T-helper 9 cell (primary cell): ENCODE data around the gene ITGA11.

Experiments used
- DNase-seq: peaks from one replicate; pipeline ENCODE4 v3.0.0-alpha.2; 2020

Gene ITGA11

GRCh38 chr15:68309024-68309423, 122.9 kb downstream of the ITGA11 start:
- DNase-seq = no peak

DNA sequence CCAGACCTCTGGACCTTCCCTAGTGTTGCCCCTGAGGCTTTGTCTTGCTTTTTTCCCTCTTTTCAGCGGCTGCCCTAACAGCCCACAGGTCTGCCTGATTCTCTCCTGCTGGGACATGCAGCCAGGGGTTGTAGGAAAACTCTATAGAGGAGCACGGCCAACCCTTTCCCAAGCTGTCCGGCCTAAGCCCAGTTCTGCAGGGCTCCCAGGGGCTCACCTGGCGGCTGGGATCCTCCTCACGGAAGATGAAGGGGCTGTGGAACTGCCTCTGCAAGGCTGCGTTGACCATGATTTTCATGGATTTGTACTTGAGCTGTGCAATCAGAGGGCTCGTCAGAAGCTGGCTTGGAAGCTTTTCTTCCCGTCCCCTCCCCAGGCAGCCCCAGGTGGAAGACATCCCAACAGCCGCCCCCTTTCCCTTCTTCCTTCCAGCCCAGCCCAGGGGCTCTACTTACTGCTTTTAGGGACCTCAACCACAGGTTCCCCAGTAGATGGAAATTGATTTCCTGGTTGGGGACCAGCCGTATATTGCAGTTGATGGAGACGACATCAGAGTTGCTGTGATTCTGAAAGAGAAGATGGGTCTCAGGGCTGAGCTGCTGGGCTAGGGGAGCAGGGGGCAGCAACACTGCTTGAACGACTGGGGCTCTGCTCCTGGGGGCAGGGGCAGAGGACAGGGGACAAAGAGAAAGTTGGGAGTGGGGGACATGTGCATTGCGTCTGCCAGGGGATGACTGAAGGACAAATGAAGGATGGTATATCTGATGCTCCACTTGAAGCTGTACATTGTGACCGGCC, 124.6 kb downstream of the ITGA11 start:
- no peak for DNase-seq

DNA sequence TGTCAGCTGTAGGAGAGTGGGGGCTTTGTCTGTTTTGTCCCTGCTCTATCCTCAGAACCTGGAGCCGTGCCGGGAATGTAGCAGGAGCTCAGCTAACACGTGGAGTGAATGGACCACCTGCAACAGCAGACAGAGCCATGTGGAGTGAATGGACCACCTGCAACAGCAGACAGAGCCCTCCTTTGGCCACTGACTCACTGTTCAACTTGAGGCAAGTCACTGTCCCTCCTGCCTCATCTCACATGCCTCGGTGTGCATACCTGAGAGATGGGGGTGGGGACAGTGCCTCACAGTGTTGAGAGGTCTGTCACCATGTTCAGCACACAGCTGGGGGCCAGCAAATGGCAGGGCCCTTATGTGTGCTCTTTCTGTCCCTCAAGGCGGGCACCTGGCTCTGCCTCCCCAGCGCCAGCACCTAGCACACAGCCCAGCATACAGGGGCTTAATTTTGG, 126.5 kb downstream of the ITGA11 start:
- no peak for DNase-seq

GRCh38 chr15:68304589-68305337, 127.2 kb downstream of the ITGA11 start:
- no peak for DNase-seq

- DNase-seq = no peak
Observed at GRCh38 chr15:68303560-68304436, 128.2 kb downstream of the ITGA11 start.

GRCh38 chr15:68303134-68303533, 128.8 kb downstream of the ITGA11 start:
- no peak for DNase-seq

- DNase-seq = no peak
Observed at GRCh38 chr15:68302729-68303128, 129.2 kb downstream of the ITGA11 start.

DNA sequence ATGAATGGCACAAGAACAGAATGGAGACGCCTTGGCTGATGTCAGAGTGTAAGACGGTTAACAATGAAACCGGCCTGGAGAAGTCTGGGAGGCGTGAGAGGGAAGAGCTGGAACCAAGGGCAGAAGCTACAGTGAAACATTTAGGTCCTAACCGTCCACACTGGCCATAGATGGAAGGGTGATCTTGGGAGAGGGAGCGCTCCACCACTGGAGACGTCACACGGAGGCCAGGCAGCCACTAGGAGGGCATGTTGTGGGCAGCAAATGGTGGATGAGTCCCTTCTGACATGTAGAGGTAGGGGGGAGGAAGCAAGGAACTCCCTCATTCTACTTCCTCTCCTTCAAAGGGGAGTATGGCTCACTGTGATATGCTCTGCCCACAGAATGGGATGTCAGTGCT, 130.7 kb downstream of the ITGA11 start:
- no peak for DNase-seq

- DNase-seq = no peak
Observed at GRCh38 chr15:68300115-68300940, 131.6 kb downstream of the ITGA11 start.

GRCh38 chr15:68299436-68299835, 132.5 kb downstream of the ITGA11 start:
- DNase-seq = no peak

DNA sequence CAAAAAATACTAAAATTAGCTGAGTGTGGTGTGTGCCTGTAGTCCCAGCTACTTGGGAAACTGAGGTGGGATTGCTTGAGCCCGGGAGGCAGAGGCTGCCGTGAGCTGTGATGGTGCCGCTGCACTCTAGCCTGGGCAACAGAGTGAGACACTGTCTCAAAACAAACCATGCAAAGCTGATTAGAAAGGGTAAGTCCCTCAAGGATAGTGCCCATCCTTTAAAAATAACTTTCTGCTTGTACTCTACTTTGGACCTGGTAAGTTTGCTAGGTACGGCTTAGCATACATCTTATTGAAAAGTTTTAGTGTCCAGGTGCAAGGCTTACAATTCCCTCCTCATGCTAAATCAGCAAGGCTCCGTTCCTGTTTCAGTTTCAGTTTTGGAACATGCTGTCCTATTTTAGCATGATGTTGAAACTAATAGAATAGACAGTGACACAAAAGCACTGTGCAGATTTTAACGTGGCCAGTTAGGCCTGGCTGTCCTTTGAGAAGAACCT, 133.0 kb downstream of the ITGA11 start:
- no peak for DNase-seq

DNA sequence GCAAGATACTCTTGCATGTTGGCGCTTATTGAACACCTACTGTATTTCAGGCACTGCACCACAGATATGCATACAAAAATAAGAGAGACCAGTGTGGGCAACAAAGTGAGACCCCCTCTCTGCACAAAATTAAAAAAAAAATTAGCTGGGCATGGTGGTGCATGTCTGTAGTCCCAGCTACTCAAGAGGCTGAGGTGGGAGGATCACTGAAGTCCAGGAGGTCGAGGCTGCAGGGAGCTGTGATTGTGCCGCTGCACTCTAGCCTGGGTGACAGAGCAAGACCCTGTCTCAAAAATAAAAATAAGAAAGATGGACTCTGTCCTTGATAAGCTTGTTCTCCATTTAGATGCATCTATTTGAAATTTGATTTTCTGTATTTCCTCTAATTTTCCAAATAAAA, 133.6 kb downstream of the ITGA11 start:
- DNase-seq = no peak

GRCh38 chr15:68295014-68295805, 136.8 kb downstream of the ITGA11 start:
- no peak for DNase-seq

- DNase-seq = no peak
Observed at GRCh38 chr15:68292967-68293366, 139.0 kb downstream of the ITGA11 start.

- no peak for DNase-seq
Observed at GRCh38 chr15:68292157-68292781, 139.7 kb downstream of the ITGA11 start.

- DNase-seq = no peak
Observed at GRCh38 chr15:68290715-68291114, 141.2 kb downstream of the ITGA11 start.

GRCh38 chr15:68289621-68290352, 142.2 kb downstream of the ITGA11 start:
- no peak for DNase-seq

- DNase-seq = no peak
Observed at GRCh38 chr15:68289057-68289456, 142.9 kb downstream of the ITGA11 start.

GRCh38 chr15:68286256-68286655, 145.7 kb downstream of the ITGA11 start:
- DNase-seq = no peak
